Osteoblast (primary cell): ENCODE data around the gene HMCN1. TPM values are rescaled to one million over a fixed set of nuclear protein-coding genes. Genes with fewer than 3 reads are reported as not detected.

ENCODE experiments used
- DNase-seq: peaks from one replicate; pipeline ENCODE4 v3.0.0; 2011; ENCODE audit warnings: low spot score, mixed read lengths; ENCODE audit not compliant: insufficient read length; ENCODE audit errors: missing footprints
- H2AFZ ChIP-seq: 2 replicates; pipeline ENCODE4 v1.6.0; 2011; ENCODE audit warnings: mild to moderate bottlenecking, low read length
- H3K27ac ChIP-seq: 2 replicates; pipeline ENCODE4 v1.5.1; 2011; ENCODE audit warnings: mild to moderate bottlenecking, low read depth, low read length, moderate library complexity
- H3K27me3 ChIP-seq: 2 replicates; pipeline ENCODE4 v1.6.0; 2012; ENCODE audit warnings: mild to moderate bottlenecking, control low read depth, inconsistent platforms, low read length, moderate library complexity; ENCODE audit not compliant: insufficient read depth
- H3K36me3 ChIP-seq: 2 replicates; pipeline ENCODE4 v1.5.1; 2011; ENCODE audit warnings: mild to moderate bottlenecking, low read length, control low read depth, moderate library complexity; ENCODE audit not compliant: insufficient read depth
- H3K4me1 ChIP-seq: 2 replicates; pipeline ENCODE4 v1.5.1; 2011; ENCODE audit warnings: mild to moderate bottlenecking, low read length, control low read depth, moderate library complexity; ENCODE audit not compliant: insufficient read depth
- H3K4me2 ChIP-seq: 2 replicates; pipeline ENCODE4 v1.6.0; 2011; ENCODE audit warnings: mild to moderate bottlenecking, low read length; ENCODE audit not compliant: insufficient read depth
- H3K4me3 ChIP-seq: fragments of 200-600 bp; sonication (generic); 3 replicates; pipeline ENCODE4 v1.5.1; 2012; ENCODE audit warnings: mild to moderate bottlenecking, low read length, inconsistent platforms; ENCODE audit not compliant: insufficient read depth
- H3K79me2 ChIP-seq: 2 replicates; pipeline ENCODE4 v1.6.0; 2012; ENCODE audit warnings: mild to moderate bottlenecking, low read length, control low read depth, inconsistent platforms; ENCODE audit not compliant: insufficient read depth
- H3K9me3 ChIP-seq: 2 replicates; pipeline ENCODE4 v1.5.1; 2011; ENCODE audit warnings: low read depth, low read length, control low read depth
- H4K20me1 ChIP-seq: 2 replicates; pipeline ENCODE4 v1.6.0; 2012; ENCODE audit warnings: mild to moderate bottlenecking, low read length, control low read depth; ENCODE audit not compliant: insufficient read depth
- total RNA-seq: library from RNA; depleted of rRNA; stranded (reverse); fragments of >200 nt; gene quantifications from 2 replicates; pipeline ENCODE4 v1.2.3, GENCODE V29; 2012
- TF ChIP-seq, protein P1 (sequence below): IDR thresholded peaks from 2 replicates; pipeline ENCODE4 v1.5.1; 2011; ENCODE audit warnings: mild to moderate bottlenecking, low read depth, low read length, moderate library complexity; ENCODE audit errors: extremely low read depth

Gene HMCN1
- total RNA-seq, 1 donor: 178 TPM

GRCh38 chr1:186091222-186091720 is 357.1 kb downstream of the HMCN1 start:
- no peak overlapping the region for H2AFZ ChIP-seq
- no peak overlapping the region for H3K4me2 ChIP-seq
- no peaks in the 10 kb centered on the region for H3K79me2 ChIP-seq
- no peak overlapping the region for H3K4me3 ChIP-seq
- H3K36me3 ChIP-seq: no peaks in the 10 kb centered on the region
- H3K27ac ChIP-seq: no peak overlapping the region
- peaks cover 14% of the 10 kb centered on the region for H3K4me1 ChIP-seq
- DNase-seq: no peak
- H3K27me3 ChIP-seq: no peaks in the 10 kb centered on the region
- no peaks in the 10 kb centered on the region for H3K9me3 ChIP-seq
- H4K20me1 ChIP-seq: no peaks in the 10 kb centered on the region
- TF ChIP-seq, protein P1, sequence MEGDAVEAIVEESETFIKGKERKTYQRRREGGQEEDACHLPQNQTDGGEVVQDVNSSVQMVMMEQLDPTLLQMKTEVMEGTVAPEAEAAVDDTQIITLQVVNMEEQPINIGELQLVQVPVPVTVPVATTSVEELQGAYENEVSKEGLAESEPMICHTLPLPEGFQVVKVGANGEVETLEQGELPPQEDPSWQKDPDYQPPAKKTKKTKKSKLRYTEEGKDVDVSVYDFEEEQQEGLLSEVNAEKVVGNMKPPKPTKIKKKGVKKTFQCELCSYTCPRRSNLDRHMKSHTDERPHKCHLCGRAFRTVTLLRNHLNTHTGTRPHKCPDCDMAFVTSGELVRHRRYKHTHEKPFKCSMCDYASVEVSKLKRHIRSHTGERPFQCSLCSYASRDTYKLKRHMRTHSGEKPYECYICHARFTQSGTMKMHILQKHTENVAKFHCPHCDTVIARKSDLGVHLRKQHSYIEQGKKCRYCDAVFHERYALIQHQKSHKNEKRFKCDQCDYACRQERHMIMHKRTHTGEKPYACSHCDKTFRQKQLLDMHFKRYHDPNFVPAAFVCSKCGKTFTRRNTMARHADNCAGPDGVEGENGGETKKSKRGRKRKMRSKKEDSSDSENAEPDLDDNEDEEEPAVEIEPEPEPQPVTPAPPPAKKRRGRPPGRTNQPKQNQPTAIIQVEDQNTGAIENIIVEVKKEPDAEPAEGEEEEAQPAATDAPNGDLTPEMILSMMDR: no peak

DNA sequence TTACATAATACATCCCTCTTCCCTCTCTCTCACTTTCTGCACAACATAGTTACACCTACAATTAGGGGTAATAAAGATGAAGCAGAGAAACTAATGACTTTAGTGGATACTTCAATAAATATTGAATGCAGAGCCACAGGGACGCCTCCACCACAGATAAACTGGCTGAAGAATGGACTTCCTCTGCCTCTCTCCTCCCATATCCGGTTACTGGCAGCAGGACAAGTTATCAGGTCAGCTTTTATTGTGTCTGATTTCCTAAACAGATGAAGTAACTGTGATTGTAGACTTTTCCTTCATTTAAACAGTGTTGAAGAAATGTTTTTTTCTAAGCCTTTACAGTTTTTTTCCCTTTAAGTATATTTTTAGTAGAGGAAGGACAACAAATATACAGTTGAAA is 359.2 kb downstream of the HMCN1 start:
- H3K27me3 ChIP-seq: no peaks in the 10 kb centered on the region
- DNase-seq: no peak
- TF ChIP-seq, protein P1: no peak
- no peak overlapping the region for H3K4me3 ChIP-seq
- H3K4me2 ChIP-seq: no peak overlapping the region
- H2AFZ ChIP-seq: no peak overlapping the region
- no peaks in the 10 kb centered on the region for H3K9me3 ChIP-seq
- no peaks in the 10 kb centered on the region for H3K36me3 ChIP-seq
- peaks cover 14% of the 10 kb centered on the region for H3K4me1 ChIP-seq
- no peaks in the 10 kb centered on the region for H3K79me2 ChIP-seq
- H4K20me1 ChIP-seq: no peaks in the 10 kb centered on the region
- H3K27ac ChIP-seq: no peak overlapping the region

- no peak for DNase-seq
- Histone ChIP-seq H2AFZ (no peak overlapping the region), H3K4me1 (peaks cover 14% of the 10 kb centered on the region), H3K4me3 (no peak overlapping the region), H3K9me3 (no peaks in the 10 kb centered on the region), H3K27me3 (no peaks in the 10 kb centered on the region), H3K27ac (no peak overlapping the region), H4K20me1 (no peaks in the 10 kb centered on the region), H3K79me2 (no peaks in the 10 kb centered on the region), H3K4me2 (no peak overlapping the region), H3K36me3 (no peaks in the 10 kb centered on the region)
- TF ChIP-seq, protein P1: no peak
Measured at GRCh38 chr1:186094172-186094571, 360.0 kb downstream of the HMCN1 start.

- no peaks in the 10 kb centered on the region for H3K27me3 ChIP-seq
- no peak overlapping the region for H2AFZ ChIP-seq
- H3K79me2 ChIP-seq: no peaks in the 10 kb centered on the region
- H3K9me3 ChIP-seq: no peaks in the 10 kb centered on the region
- no peaks in the 10 kb centered on the region for H4K20me1 ChIP-seq
- H3K27ac ChIP-seq: no peak overlapping the region
- H3K4me1 ChIP-seq: peaks cover 13% of the 10 kb centered on the region
- no peak overlapping the region for H3K4me3 ChIP-seq
- no peaks in the 10 kb centered on the region for H3K36me3 ChIP-seq
- no peak overlapping the region for H3K4me2 ChIP-seq
- TF ChIP-seq, protein P1: no peak
- DNase-seq: no peak
Measured at GRCh38 chr1:186099336-186100104, 365.3 kb downstream of the HMCN1 start.
